ENCODE data around the gene GRHL1. TPM values are rescaled to one million over a fixed set of nuclear protein-coding genes. Genes with fewer than 3 reads are reported as not detected.
A peak's percentile ranks its signal among the peaks of the same experiment; 100 is the strongest.

Gene GRHL1
- total RNA-seq, 3 donors from 2014 or later, result 0.41 to 2.0 (median 1.9) TPM

DNA sequence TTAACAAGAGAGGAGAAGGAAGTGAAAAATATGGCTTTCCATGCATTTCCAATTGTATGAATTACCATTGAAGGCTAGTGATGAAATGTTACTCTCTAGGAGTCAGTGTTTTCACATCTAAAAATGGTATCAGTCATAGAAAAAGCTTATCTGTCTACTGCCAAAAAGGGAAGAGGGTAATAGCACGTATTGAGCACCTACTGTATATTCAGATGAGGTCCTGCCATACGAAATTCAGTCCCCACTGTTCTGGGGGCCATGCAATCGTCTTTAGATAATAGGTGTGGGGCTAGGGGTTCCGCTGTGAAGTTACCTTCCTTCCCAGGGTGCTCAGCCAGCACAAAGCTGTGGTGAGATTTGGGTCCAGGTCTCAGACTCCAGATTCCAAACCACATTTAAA lies 14.2 kb upstream of the GRHL1 start:
- H3K9me3 ChIP-seq, result no peaks in the 10 kb centered on the region
- TF ChIP-seq CTCF (IDR thresholded peaks at IDR 0.05), result no peak
- DNase-seq, result no peak
- no peaks in the 10 kb centered on the region for H3K36me3 ChIP-seq (ENCODE audit: low read depth)
- H3K4me3 ChIP-seq, result no peak overlapping the region
- peaks cover 5% of the 10 kb centered on the region for H3K4me1 ChIP-seq (ENCODE audit: low read depth)
- ATAC-seq, result no peak
- intact Hi-C loops (cut with DNase I, micrococcal nuclease), result no loop called here

DNA sequence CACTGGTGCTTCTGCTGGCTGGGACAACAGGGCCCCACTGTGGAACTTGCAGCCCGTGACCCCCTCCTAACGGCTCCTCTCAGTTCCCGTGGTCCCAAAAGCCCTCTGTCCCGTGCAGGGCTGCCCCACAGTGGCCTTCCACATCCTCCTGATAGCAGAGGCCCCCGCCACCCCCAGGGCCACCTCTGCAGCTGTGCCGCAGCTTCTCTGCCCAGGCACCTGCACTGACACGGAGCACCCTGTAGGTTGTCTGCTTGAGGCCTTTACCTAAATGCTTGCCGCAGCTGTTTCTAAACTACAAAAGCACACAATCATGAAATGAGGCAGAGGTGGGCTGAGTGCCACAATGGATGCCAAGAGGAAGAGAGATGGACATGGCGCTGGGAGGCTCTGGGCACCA lies 13.5 kb upstream of the GRHL1 start:
- DNase-seq, result no peak
- no peak for TF ChIP-seq CTCF (IDR thresholded peaks at IDR 0.05)
- no peak for ATAC-seq
- Histone ChIP-seq H3K9me3 (no peaks in the 10 kb centered on the region), H3K4me1 (ENCODE audit: low read depth) (peaks cover 5% of the 10 kb centered on the region), H3K4me3 (no peak overlapping the region), H3K36me3 (ENCODE audit: low read depth) (no peaks in the 10 kb centered on the region)
- intact Hi-C loops (cut with DNase I, micrococcal nuclease), result no loop called here

- no peak for DNase-seq
- H3K9me3 ChIP-seq, result no peaks in the 10 kb centered on the region
- no peaks in the 10 kb centered on the region for H3K36me3 ChIP-seq (ENCODE audit: low read depth)
- no peak for TF ChIP-seq CTCF (IDR thresholded peaks at IDR 0.05)
- peaks cover 5% of the 10 kb centered on the region for H3K4me1 ChIP-seq (ENCODE audit: low read depth)
- intact Hi-C loops (cut with DNase I, micrococcal nuclease), result no loop called here
- no peak overlapping the region for H3K4me3 ChIP-seq
- peak; percentile 54 for ATAC-seq
Observed at GRCh38 chr2:9939587-9940485, 11.7 kb upstream of the GRHL1 start.

DNA sequence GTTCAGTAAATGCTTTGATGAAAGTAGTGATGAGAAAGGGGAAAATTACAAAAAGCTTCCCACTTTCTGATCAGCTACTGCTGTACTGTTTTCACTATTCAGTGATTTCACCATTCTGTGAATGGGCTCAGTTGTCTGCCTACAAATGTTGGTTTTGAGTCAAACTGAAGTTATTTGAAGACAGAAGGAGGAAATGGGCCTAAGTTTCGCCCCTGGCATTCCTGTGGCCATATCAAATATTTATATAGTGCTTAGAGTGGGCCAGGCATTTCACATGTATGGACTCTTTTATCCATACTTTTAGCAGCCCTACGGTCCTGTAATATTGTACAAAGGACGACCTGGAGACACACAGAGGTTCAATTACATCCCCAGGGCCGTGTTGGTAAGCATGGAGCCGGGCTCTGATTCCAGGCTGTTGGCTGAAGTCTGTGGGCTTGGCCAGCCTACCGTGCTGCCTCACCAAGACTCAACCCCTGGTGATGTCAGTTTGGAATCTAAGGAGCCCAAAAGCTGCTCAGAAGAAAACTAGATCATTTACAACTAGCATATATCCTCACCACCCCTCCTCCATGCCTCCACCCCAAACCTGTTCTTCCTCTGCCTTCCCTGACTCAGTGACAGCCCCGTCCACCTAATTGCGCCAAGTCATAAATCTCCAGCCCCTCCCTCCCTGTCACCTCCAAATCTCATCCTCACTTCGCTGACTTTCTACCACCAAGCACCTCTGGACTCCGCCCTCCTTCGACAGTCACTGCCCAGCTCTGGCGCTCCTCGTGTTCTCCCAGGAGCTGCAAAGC lies 10.1 kb upstream of the GRHL1 start:
- peak; percentile 11 for ATAC-seq
- Histone ChIP-seq H3K4me3 (no peak overlapping the region), H3K36me3 (ENCODE audit: low read depth) (no peaks in the 10 kb centered on the region), H3K9me3 (no peaks in the 10 kb centered on the region), H3K4me1 (ENCODE audit: low read depth) (peaks cover 5% of the 10 kb centered on the region)
- TF ChIP-seq CTCF (IDR thresholded peaks at IDR 0.05), result no peak
- DNase-seq, result no peak
- intact Hi-C loops (cut with DNase I, micrococcal nuclease), result no loop called here

DNA sequence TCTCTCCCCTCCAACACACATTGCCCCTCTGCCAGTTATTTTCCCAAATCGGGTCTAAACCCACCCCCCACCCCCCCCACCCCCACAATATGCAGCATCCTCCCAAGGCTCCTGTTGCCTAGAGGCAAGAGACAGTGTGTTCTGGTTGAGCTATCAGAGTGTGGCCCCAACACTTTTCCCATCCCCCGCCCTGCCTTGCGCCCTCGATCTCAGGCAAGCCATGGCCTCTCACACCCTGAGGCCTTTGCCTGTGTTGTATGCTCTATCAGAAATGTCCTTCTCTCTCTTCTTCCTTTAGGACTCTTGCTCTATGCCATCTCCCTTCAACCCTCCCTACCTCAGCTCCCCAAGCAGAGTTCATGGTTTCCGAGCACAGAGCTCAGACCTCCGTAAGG lies 9.5 kb upstream of the GRHL1 start:
- Histone ChIP-seq H3K4me1 (ENCODE audit: low read depth) (peaks cover 5% of the 10 kb centered on the region), H3K4me3 (no peak overlapping the region), H3K36me3 (ENCODE audit: low read depth) (no peaks in the 10 kb centered on the region), H3K9me3 (no peaks in the 10 kb centered on the region)
- intact Hi-C loops (cut with DNase I, micrococcal nuclease), result no loop called here
- no peak for DNase-seq
- ATAC-seq, result no peak
- TF ChIP-seq CTCF (IDR thresholded peaks at IDR 0.05), result no peak

Measured in mucosa of descending colon (tissue), 3 donors.